Vagina (tissue), 2 donors: ENCODE data around the gene LIPM. TPM values are rescaled to one million over a fixed set of nuclear protein-coding genes. Genes with fewer than 3 reads are reported as not detected.

ENCODE experiments used
- DNase-seq, 2 donors: peaks; one replicate each; pipeline ENCODE4 v3.0.0-alpha.2; 2017; ENCODE audit errors: extremely low spot score in 2 of 2
- H3K27ac ChIP-seq: fragments of 200-600 bp; sonication (generic); one replicate; pipeline ENCODE4 v1.5.1; 2019
- H3K27me3 ChIP-seq: fragments of 200-600 bp; sonication (generic); one replicate; pipeline ENCODE4 v1.5.1; 2019
- H3K36me3 ChIP-seq, 2 donors: fragments of 200-600 bp; sonication (generic); one replicate each; pipeline ENCODE4 v1.5.1; 2017 to 2019
- H3K4me1 ChIP-seq: fragments of 200-600 bp; sonication (generic); one replicate; pipeline ENCODE4 v1.5.1; 2019
- H3K4me3 ChIP-seq, 2 donors: fragments of 200-600 bp; sonication (generic); 1 replicate in 1 of 2; 2 replicates in 1 of 2; pipeline ENCODE4 v1.5.1; 2016 to 2019
- H3K9me3 ChIP-seq: fragments of 200-600 bp; sonication (generic); one replicate; pipeline ENCODE4 v1.5.1; 2019
- POLR2A ChIP-seq, 2 donors: fragments of 450-650 bp; IDR thresholded peaks; one replicate each; pipeline ENCODE4 v1.6.1; 2017; ENCODE audit warnings: antibody characterized with exemption in 2 of 2, mild to moderate bottlenecking in 2 of 2, moderate library complexity in 2 of 2
- POLR2AphosphoS5 ChIP-seq, 2 donors: sonication (generic); formaldehyde crosslinking; IDR thresholded peaks; one replicate each; pipeline ENCODE4 v1.9.0; 2017; ENCODE audit warnings: antibody characterized with exemption in 2 of 2, mild to moderate bottlenecking in 2 of 2, low read depth in 1 of 2; ENCODE audit not compliant: insufficient read depth in 1 of 2
- intact Hi-C: fragments of 100-400 bp; cut with DNase I; formaldehyde crosslinking; loops from one replicate; pipeline ENCODE4 v1.15.1; 2023
- total RNA-seq: library from RNA; depleted of rRNA; stranded (reverse); fragments of >200 nt; gene quantifications from one replicate; pipeline ENCODE4 v1.2.3, GENCODE V29; 2016
- TF ChIP-seq, protein P1 (sequence below), 3 experiments: fragments of 450-650 bp in 2 of 3; fragments of 200-600 bp in 1 of 3; sonication (generic) in 1 of 3; IDR thresholded peaks; one replicate each; pipeline ENCODE4 v1.5.1; 2017 to 2019; ENCODE audit warnings: antibody characterized with exemption in 3 of 3, mild to moderate bottlenecking in 2 of 3, moderate library complexity in 2 of 3

LIPM gene
- total RNA-seq, 1 donor from 2014 or later = not detected

DNA sequence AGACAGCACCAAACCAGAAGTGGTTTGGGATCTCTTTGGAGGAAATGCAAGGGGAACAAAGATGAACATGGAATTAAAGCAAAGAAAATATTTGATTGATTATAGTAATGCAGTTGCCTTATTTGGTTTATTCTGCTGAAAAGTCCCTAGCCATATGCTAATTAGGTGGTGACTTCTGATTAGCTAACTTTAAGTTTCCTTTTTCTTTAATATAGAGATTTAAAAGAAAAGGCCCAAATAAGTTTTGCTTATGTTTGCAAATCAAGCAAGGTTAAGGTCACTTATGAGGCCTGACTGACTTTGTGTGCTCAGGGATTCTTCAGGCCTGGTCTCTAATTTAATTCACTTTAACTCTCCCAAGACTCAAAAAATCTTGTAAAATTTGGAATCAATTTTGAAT is 55.3 kb downstream of the LIPM start:
- Histone ChIP-seq H3K36me3 (no peaks in the 10 kb centered on the region), H3K4me3 (no peak overlapping the region), H3K9me3 (no peaks in the 10 kb centered on the region), H3K27me3 (no peaks in the 10 kb centered on the region), H3K4me1 (peaks cover 4% of the 10 kb centered on the region), H3K27ac (no peak overlapping the region)
- TF ChIP-seq POLR2AphosphoS5 (IDR thresholded peaks at IDR 0.05; ENCODE audit: insufficient read depth in 1 of 2, low read depth in 1 of 2) = no peak
- TF ChIP-seq POLR2A (IDR thresholded peaks at IDR 0.05) = no peak
- TF ChIP-seq, protein P1, sequence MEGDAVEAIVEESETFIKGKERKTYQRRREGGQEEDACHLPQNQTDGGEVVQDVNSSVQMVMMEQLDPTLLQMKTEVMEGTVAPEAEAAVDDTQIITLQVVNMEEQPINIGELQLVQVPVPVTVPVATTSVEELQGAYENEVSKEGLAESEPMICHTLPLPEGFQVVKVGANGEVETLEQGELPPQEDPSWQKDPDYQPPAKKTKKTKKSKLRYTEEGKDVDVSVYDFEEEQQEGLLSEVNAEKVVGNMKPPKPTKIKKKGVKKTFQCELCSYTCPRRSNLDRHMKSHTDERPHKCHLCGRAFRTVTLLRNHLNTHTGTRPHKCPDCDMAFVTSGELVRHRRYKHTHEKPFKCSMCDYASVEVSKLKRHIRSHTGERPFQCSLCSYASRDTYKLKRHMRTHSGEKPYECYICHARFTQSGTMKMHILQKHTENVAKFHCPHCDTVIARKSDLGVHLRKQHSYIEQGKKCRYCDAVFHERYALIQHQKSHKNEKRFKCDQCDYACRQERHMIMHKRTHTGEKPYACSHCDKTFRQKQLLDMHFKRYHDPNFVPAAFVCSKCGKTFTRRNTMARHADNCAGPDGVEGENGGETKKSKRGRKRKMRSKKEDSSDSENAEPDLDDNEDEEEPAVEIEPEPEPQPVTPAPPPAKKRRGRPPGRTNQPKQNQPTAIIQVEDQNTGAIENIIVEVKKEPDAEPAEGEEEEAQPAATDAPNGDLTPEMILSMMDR (IDR thresholded peaks at IDR 0.05) = no peak
- intact Hi-C loops = no loop called here
- DNase-seq = no peak

DNA sequence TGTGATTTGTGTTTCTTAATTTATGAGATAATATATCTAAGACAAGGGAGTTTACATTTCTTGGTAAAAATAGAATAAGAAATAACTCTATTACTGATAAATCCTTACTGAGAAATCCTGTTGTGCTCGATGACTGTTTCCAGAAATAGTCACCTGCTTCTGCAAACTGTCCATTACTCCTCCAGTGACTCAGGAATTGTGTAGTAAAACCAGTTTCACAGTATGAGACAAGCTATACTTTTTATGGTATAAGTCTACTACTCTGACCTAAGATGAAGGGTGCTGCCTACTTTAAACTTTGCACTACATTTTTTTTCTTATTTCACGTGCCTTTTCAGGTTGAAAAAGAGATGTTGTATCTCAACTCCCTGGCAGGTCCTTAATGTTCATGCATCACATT is 56.0 kb downstream of the LIPM start:
- DNase-seq = no peak
- H3K4me1 ChIP-seq = no peaks in the 10 kb centered on the region
- H3K27ac ChIP-seq = no peak overlapping the region
- intact Hi-C loops = no loop called here
- no peak overlapping the region for H3K4me3 ChIP-seq
- H3K36me3 ChIP-seq = no peaks in the 10 kb centered on the region
- TF ChIP-seq POLR2A (IDR thresholded peaks at IDR 0.05) (no peak), POLR2AphosphoS5 (IDR thresholded peaks at IDR 0.05; ENCODE audit: insufficient read depth in 1 of 2, low read depth in 1 of 2) (peak in 1 of 2 donors; percentile 70)
- TF ChIP-seq, protein P1 (IDR thresholded peaks at IDR 0.05) = no peak
- no peaks in the 10 kb centered on the region for H3K9me3 ChIP-seq
- H3K27me3 ChIP-seq = no peaks in the 10 kb centered on the region

DNA sequence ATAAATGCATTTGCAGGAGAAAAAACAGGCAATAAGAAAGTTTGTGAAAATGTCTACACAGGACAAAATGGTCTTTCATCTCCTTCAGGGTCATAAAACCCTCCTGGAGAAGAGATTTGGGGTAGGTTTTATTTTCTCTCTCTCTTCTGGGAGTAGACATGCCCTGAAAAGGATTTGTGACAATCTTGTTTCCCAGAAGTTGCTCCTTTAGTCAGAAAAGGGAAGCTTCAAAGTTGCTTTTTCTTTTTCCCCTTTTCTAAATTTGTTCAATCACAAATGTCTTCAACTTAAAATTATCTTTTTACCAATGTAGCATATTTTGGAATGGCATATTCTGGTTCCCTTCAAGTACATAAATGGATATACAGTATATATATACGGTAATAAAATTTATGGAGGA is 58.5 kb downstream of the LIPM start:
- Histone ChIP-seq H3K4me3 (no peak overlapping the region), H3K36me3 (no peaks in the 10 kb centered on the region), H3K4me1 (no peaks in the 10 kb centered on the region), H3K27ac (no peak overlapping the region), H3K9me3 (no peaks in the 10 kb centered on the region), H3K27me3 (no peaks in the 10 kb centered on the region)
- no peak for DNase-seq
- intact Hi-C loops = no loop called here
- TF ChIP-seq POLR2A (IDR thresholded peaks at IDR 0.05) = no peak
- no peak for TF ChIP-seq POLR2AphosphoS5 (IDR thresholded peaks at IDR 0.05; ENCODE audit: insufficient read depth in 1 of 2, low read depth in 1 of 2)
- TF ChIP-seq, protein P1 (IDR thresholded peaks at IDR 0.05) = no peak

DNA sequence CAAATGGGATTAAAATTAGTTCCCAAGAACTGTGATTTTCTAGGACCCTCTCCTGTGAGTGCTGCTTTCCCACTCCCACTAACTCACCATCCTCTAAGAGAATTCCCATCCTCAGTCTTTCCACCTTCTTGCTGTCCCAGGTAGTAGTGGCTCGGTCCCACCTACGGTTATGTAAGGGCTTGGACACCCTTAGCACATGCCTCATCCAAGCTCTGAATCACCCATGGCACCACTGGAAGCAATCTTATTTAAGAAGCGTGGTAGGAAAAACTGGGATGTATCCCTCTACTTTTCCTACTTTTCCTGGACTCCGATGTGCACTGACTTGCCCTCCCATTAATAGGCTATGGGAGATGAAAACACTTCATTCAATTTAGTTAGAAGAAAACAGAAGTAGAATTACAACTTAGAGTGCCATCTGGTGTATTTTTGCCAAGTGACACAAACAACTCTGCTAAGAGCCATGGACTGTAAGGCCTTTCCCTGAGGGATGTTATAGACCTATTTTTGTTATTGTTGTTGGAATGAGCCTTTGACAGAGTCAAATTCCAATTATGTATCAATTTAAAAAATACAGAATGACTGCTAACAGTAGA is 62.8 kb downstream of the LIPM start:
- no peaks in the 10 kb centered on the region for H3K36me3 ChIP-seq
- H3K4me1 ChIP-seq = no peaks in the 10 kb centered on the region
- no peaks in the 10 kb centered on the region for H3K27me3 ChIP-seq
- no peak overlapping the region for H3K4me3 ChIP-seq
- no peak for DNase-seq
- no peak overlapping the region for H3K27ac ChIP-seq
- H3K9me3 ChIP-seq = no peaks in the 10 kb centered on the region
- intact Hi-C loops = no loop called here
- no peak for TF ChIP-seq POLR2A (IDR thresholded peaks at IDR 0.05)
- TF ChIP-seq, protein P1 (IDR thresholded peaks at IDR 0.05) = peak in 1 of 3 experiments; percentile 15

DNA sequence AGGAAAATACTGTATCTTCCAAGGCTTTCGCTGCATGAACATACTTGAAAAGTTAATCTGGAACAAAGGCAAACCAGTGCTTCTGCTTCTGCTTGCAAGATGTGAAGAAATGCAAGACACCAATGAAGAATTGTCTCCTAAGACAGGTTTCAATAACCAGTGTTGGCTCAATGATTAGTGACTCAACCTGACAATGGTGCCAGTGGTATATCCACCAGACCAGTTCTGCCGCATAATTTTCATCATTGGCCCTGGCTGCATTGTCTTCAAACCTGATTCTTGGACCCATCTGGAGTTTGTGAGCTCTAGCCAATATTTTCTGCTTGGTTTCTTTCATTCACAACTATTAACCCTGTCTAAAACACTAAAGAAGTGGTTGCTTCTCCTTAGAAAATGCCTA is 63.9 kb downstream of the LIPM start:
- Histone ChIP-seq H3K36me3 (no peaks in the 10 kb centered on the region), H3K27ac (no peak overlapping the region), H3K4me1 (no peaks in the 10 kb centered on the region), H3K4me3 (no peak overlapping the region), H3K27me3 (no peaks in the 10 kb centered on the region), H3K9me3 (no peaks in the 10 kb centered on the region)
- DNase-seq = no peak
- intact Hi-C loops = no loop called here
- no peak for TF ChIP-seq POLR2A (IDR thresholded peaks at IDR 0.05)
- TF ChIP-seq, protein P1 (IDR thresholded peaks at IDR 0.05) = no peak
- TF ChIP-seq POLR2AphosphoS5 (IDR thresholded peaks at IDR 0.05; ENCODE audit: insufficient read depth in 1 of 2, low read depth in 1 of 2) = peak in 1 of 2 donors; percentile 10
